Panc1 (cell line): ENCODE measurements around the gene B3GALNT2. TPM values are rescaled to one million over a fixed set of nuclear protein-coding genes. Genes with fewer than 3 reads are reported as not detected.

ENCODE experiments used
- ATAC-seq: fragments of 200-7000 bp; cut with Tn5 transposase; 2 replicates; pipeline ENCODE4 v1.9.1; 2020; ENCODE audit warnings: mild to moderate bottlenecking, moderate library complexity
- BruUV-seq: library from RNA; stranded (reverse); fragments of 400-500 nt; replicated peaks from 2 replicates; lab custom pipeline; 2021; lab: Mats Ljungman, UMichigan
- CTCF ChIA-PET: fragments of 300-600 bp; sonication (Branson Sonifier 250); formaldehyde crosslinking; loops from one replicate; lab custom pipeline; 2022; ENCODE audit warnings: antibody characterized with exemption; lab: Charles Lee
- POLR2A ChIA-PET: fragments of 300-600 bp; sonication (Branson Sonifier 250); formaldehyde crosslinking; loops from one replicate; lab custom pipeline; 2022; ENCODE audit warnings: antibody characterized with exemption; lab: Charles Lee
- DNase-seq: peaks from one replicate; pipeline ENCODE4 v3.0.0-alpha.2; 2010; ENCODE audit warnings: low read depth, low spot score
- H3K27ac ChIP-seq: 2 replicates; pipeline ENCODE4 v1.5.1; 2011; ENCODE audit warnings: mild to moderate bottlenecking, low read length, inconsistent platforms
- H3K27me3 ChIP-seq: fragments of 200-500 bp; sonication (Bioruptor generic); 2 replicates; pipeline ENCODE4 v1.6.0; 2014; ENCODE audit warnings: low read length, inconsistent platforms; ENCODE audit not compliant: control insufficient read depth, insufficient read depth
- H3K36me3 ChIP-seq: fragments of 200-500 bp; sonication (Bioruptor generic); 2 replicates; pipeline ENCODE4 v1.5.1; 2014; ENCODE audit warnings: inconsistent platforms, mild to moderate bottlenecking, low read length, moderate library complexity; ENCODE audit not compliant: control insufficient read depth, insufficient read depth
- H3K4me1 ChIP-seq: 2 replicates; pipeline ENCODE4 v1.5.1; 2011; ENCODE audit warnings: inconsistent platforms, mild to moderate bottlenecking, low read length, moderate library complexity; ENCODE audit not compliant: control insufficient read depth, insufficient read depth
- H3K4me3 ChIP-seq, 2 experiments: 2 replicates each; pipeline ENCODE4 v1.5.1; 2011 to 2012; ENCODE audit warnings: low read depth in 2 of 2, low read length in 2 of 2, mild to moderate bottlenecking in 2 of 2, inconsistent platforms in 1 of 2, moderate library complexity in 1 of 2
- H3K9me3 ChIP-seq: fragments of 200-500 bp; sonication (Bioruptor generic); 2 replicates; pipeline ENCODE4 v1.5.1; 2014; ENCODE audit warnings: low read depth, mild to moderate bottlenecking, inconsistent platforms, low read length, moderate library complexity; ENCODE audit not compliant: control insufficient read depth, insufficient read depth
- CTCF ChIP-seq: fragments of 450-650 bp; IDR thresholded peaks from 2 replicates; pipeline ENCODE4 v1.5.1; 2017; ENCODE audit warnings: mild to moderate bottlenecking
- POLR2AphosphoS5 ChIP-seq: IDR thresholded peaks from 2 replicates; pipeline ENCODE4 v1.6.1; 2012; ENCODE audit warnings: mild to moderate bottlenecking, low read depth, low read length, moderate library complexity
- REST ChIP-seq, 2 experiments: IDR thresholded peaks; 2 replicates each; pipeline ENCODE4 v1.6.1; 2011 to 2012; ENCODE audit warnings: low read depth in 2 of 2, control low read depth in 1 of 2, low read length in 1 of 2, mild to moderate bottlenecking in 1 of 2, moderate library complexity in 1 of 2; ENCODE audit not compliant: insufficient read depth in 1 of 2
- SIN3A ChIP-seq: IDR thresholded peaks from 2 replicates; pipeline ENCODE4 v1.6.1; 2012; ENCODE audit warnings: low read depth, mild to moderate bottlenecking, low read length, moderate library complexity, borderline replicate concordance; ENCODE audit not compliant: insufficient read depth
- TCF7L2 ChIP-seq: IDR thresholded peaks from 2 replicates; pipeline ENCODE4 v1.6.1; 2011; ENCODE audit warnings: mild to moderate bottlenecking, low read depth, low read length, inconsistent platforms
- in situ Hi-C: cut with HindIII; loops from 2 replicates; pipeline ENCODE4 v1.10.0; 2016; ENCODE audit warnings: low sequenced_read_pairs, low pct_unique_long_range_greater_than_20kb
- intact Hi-C: fragments of 100-400 bp; cut with micrococcal nuclease; formaldehyde crosslinking; loops from one replicate; pipeline ENCODE4 v1.10.0; 2022; ENCODE audit not compliant: unreplicated experiment
- total RNA-seq: library from RNA; stranded (reverse); gene quantifications from one replicate; pipeline ENCODE4 v1.2.1, GENCODE V29; 2021; ENCODE audit not compliant: unreplicated experiment

Gene B3GALNT2
- total RNA-seq, 1 experiment from 2014 or later = 40.7 TPM

GRCh38 chr1:235511470-235512240 lies 7.4 kb upstream of the B3GALNT2 start:
- DNase-seq (no peak), ATAC-seq (peak; percentile 92)
- BruUV-seq = no TSS peak
- H3K36me3 ChIP-seq = no peaks in the 10 kb centered on the region
- CTCF ChIA-PET = no interaction called here
- no peaks in the 10 kb centered on the region for H3K4me1 ChIP-seq
- TF ChIP-seq CTCF (peak; percentile 68), SIN3A (no peak)
- in situ Hi-C loops (no loop called here), intact Hi-C loops (loop anchor here (5.0 kb wide), 2 partner anchors 91 to 461 kb away; no protein-coding TSS in a partner anchor)
- no peak overlapping the region for H3K27ac ChIP-seq
- no peak overlapping the region for H3K4me3 ChIP-seq
- H3K9me3 ChIP-seq = no peaks in the 10 kb centered on the region
- POLR2A ChIA-PET = no interaction called here
- H3K27me3 ChIP-seq = no peaks in the 10 kb centered on the region

- Histone ChIP-seq H3K9me3 (no peaks in the 10 kb centered on the region), H3K27ac (no peak overlapping the region), H3K4me1 (no peaks in the 10 kb centered on the region; the same call in 1 of the 2 replicates), H3K27me3 (no peaks in the 10 kb centered on the region), H3K36me3 (no peaks in the 10 kb centered on the region), H3K4me3 (no peak overlapping the region)
- no peak for TF ChIP-seq REST (IDR thresholded peaks at IDR 0.05; ENCODE audit: insufficient read depth in 1 of 2, low read depth in 2 of 2, low read length in 1 of 2)
- intact Hi-C loops (loop anchor here (5.0 kb wide), 2 partner anchors 91 to 461 kb away; no protein-coding TSS in a partner anchor), in situ Hi-C loops (no loop called here)
- no TSS peak for BruUV-seq
- CTCF ChIA-PET = no interaction called here
- DNase-seq = no peak
- ATAC-seq = no peak
- POLR2A ChIA-PET = no interaction called here
Measured at GRCh38 chr1:235510823-235511222, 6.6 kb upstream of the B3GALNT2 start.

GRCh38 chr1:235507623-235508022 lies 3.4 kb upstream of the B3GALNT2 start:
- intact Hi-C loops (no loop called here), in situ Hi-C loops (no loop called here)
- no peaks in the 10 kb centered on the region for H3K9me3 ChIP-seq
- no peaks in the 10 kb centered on the region for H3K27me3 ChIP-seq
- TF ChIP-seq POLR2AphosphoS5 = no peak
- TF ChIP-seq SIN3A = no peak
- no peak for TF ChIP-seq CTCF
- no peak for TF ChIP-seq REST (IDR thresholded peaks at IDR 0.05; ENCODE audit: insufficient read depth in 1 of 2, low read depth in 2 of 2, low read length in 1 of 2)
- TF ChIP-seq TCF7L2 = no peak
- DNase-seq (no peak), ATAC-seq (no peak)
- POLR2A ChIA-PET = no interaction called here
- H3K4me3 ChIP-seq = no peak overlapping the region
- BruUV-seq = no TSS peak
- CTCF ChIA-PET = no interaction called here
- H3K36me3 ChIP-seq = no peaks in the 10 kb centered on the region; the same call in 1 of the 2 replicates
- no peak overlapping the region for H3K27ac ChIP-seq
- H3K4me1 ChIP-seq = peaks cover 6% of the 10 kb centered on the region
